Right lobe of liver (tissue), 6 donors: ENCODE measurements around the gene GLOD5. TPM values are rescaled to one million over a fixed set of nuclear protein-coding genes. Genes with fewer than 3 reads are reported as not detected.

ENCODE experiments used
- ATAC-seq, 4 donors: fragments of 200-7000 bp; cut with Tn5 transposase; one replicate each; pipeline ENCODE4 v1.9.1; 2020; ENCODE audit warnings: mild to moderate bottlenecking in 4 of 4, moderate library complexity in 4 of 4
- DNase-seq, 3 donors: peaks; one replicate each; pipeline ENCODE4 v3.0.0-alpha.2; 2020
- H3K27ac ChIP-seq, 3 donors: fragments of 200-600 bp; one replicate each; pipeline ENCODE4 v1.8.0; 2022
- H3K27me3 ChIP-seq, 2 donors: fragments of 200-600 bp; one replicate each; pipeline ENCODE4 v1.8.0; 2022
- H3K36me3 ChIP-seq, 4 donors: fragments of 200-600 bp; sonication (generic) in 1 of 4; one replicate each; pipeline versions ENCODE4 v1.5.1 to v1.8.0; 2017 to 2022; ENCODE audit warnings: control low read depth in 1 of 4
- H3K4me1 ChIP-seq, 4 donors: fragments of 200-600 bp; sonication (generic) in 1 of 4; one replicate each; pipeline versions ENCODE4 v1.5.1 to v1.8.0; 2017 to 2022; ENCODE audit warnings: control low read depth in 1 of 4
- H3K4me3 ChIP-seq, 3 donors: fragments of 200-600 bp; one replicate each; pipeline ENCODE4 v1.8.0; 2022
- H3K9me3 ChIP-seq, 4 donors: fragments of 200-600 bp; sonication (generic) in 1 of 4; one replicate each; pipeline versions ENCODE4 v1.5.1 to v1.8.0; 2017 to 2022; ENCODE audit warnings: control low read depth in 1 of 4
- POLR2A ChIP-seq: fragments of 450-650 bp; IDR thresholded peaks from one replicate; pipeline ENCODE4 v1.6.1; 2017; ENCODE audit warnings: antibody characterized with exemption, mild to moderate bottlenecking
- WGBS: methylation state at CpG from one replicate; pipeline ENCODE4 v1.1.6; 2018; ENCODE audit warnings: low coverage, low lambda C conversion rate; ENCODE audit not compliant: insufficient coverage; ENCODE audit errors: missing lambda C conversion rate; 5-methylcytosine and 5-hydroxymethylcytosine counted together
- intact Hi-C, 2 donors: fragments of 100-400 bp; cut with DNase I; formaldehyde crosslinking; loops; one replicate each; pipeline versions ENCODE4 v1.11.2 to v1.14.1; 2022
- total RNA-seq, 6 experiments: library from RNA; depleted of rRNA in 2 of 6; stranded (reverse); fragments of >200 nt in 2 of 6; fragmentation: NEBNext Ultra II Directional in 3 of 6; extraction: Animal tissue kit (Norgen Biotek cat#: 25700) in 3 of 6; gene quantifications; one replicate each; pipeline versions ENCODE4 v1.1.0 to v1.2.4, GENCODE V29; 2016 to 2023
- TF ChIP-seq, protein P1 (sequence below), 4 donors: fragments of 200-600 bp in 3 of 4; fragments of 450-650 bp in 1 of 4; IDR thresholded peaks; one replicate each; pipeline versions ENCODE4 v1.5.1 to v1.8.0; 2016 to 2022; ENCODE audit warnings: antibody characterized with exemption in 4 of 4, mild to moderate bottlenecking in 2 of 4
- donor health status: DM: no; HTN: yes; CAD: no.
- donor health status: DM: no; HTN: no; CAD: no.
- donor health status: DM: no; HTN: no; CAD: no.
- donor health status: DM: no; HTN: yes; CAD: no.
- donor health status: DM: no; HTN: yes; CAD: no.

Gene GLOD5
- total RNA-seq, 6 experiments from 2014 or later: 0.98 to 4.1 (median 2.9) TPM

DNA sequence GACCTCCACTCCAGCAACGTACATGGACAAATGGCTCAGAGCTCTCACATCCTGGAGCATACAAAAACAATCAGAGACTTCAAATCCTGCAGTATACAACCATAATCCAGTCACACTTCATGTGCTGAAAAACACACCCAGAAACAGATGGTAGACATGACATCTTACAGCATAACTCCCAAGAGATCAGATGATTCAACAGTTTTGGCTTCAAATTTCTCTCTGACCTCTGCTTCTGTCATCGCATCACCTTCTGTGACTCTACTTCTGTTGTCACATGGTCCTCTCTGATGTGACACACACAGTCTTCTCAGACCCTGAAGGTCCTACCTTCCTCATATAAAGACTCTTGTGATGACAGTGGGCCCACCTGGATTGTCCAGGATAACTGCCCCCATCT is 46.5 kb upstream of the GLOD5 start:
- WGBS: 60% methylated on average over 1 of the region's 2 CpGs

DNA sequence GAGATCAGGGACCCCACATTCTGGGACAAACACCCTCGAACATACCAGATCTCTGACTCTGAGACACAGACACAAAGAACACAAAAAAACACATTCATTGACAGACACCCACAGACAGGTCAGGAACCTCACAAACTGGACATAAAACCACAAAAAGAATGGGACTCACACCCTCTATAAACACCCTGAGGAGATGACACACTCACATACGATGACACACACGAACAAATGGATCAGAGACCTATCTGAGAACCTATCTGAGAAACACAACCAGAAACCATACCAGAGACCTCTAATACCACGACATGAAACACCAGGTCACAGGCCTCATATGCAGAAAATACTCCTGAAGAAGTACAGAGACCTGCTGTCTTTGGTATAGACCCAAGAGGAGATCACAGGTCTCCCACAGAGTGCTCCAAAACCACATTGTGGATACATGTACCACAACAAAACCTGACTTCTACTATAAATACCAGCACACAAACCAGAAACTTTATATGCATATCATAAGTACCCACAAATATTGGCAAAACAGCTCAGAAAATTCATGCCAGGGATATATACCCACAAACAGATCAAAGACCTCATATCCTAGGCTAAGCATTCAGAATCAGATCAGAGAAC is 45.6 kb upstream of the GLOD5 start:
- no peak overlapping the region for H3K27ac ChIP-seq
- DNase-seq: no peak
- no peaks in the 10 kb centered on the region for H3K36me3 ChIP-seq
- no peak overlapping the region for H3K4me3 ChIP-seq
- TF ChIP-seq, protein P1, sequence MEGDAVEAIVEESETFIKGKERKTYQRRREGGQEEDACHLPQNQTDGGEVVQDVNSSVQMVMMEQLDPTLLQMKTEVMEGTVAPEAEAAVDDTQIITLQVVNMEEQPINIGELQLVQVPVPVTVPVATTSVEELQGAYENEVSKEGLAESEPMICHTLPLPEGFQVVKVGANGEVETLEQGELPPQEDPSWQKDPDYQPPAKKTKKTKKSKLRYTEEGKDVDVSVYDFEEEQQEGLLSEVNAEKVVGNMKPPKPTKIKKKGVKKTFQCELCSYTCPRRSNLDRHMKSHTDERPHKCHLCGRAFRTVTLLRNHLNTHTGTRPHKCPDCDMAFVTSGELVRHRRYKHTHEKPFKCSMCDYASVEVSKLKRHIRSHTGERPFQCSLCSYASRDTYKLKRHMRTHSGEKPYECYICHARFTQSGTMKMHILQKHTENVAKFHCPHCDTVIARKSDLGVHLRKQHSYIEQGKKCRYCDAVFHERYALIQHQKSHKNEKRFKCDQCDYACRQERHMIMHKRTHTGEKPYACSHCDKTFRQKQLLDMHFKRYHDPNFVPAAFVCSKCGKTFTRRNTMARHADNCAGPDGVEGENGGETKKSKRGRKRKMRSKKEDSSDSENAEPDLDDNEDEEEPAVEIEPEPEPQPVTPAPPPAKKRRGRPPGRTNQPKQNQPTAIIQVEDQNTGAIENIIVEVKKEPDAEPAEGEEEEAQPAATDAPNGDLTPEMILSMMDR (IDR thresholded peaks at IDR 0.05): no peak
- no peak for TF ChIP-seq POLR2A
- intact Hi-C loops: no loop called here
- no peak for ATAC-seq
- whole genome bisulfite sequencing: 63% methylated on average over 4 of the region's 4 CpGs
- peaks cover 0 to 14% (median 0%) of the 10 kb centered on the region in 4 donors for H3K4me1 ChIP-seq
- H3K9me3 ChIP-seq: no peaks in the 10 kb centered on the region
- no peaks in the 10 kb centered on the region for H3K27me3 ChIP-seq

More for the DNA sequence above, 46.5 kb upstream of the GLOD5 start:
- Histone ChIP-seq H3K27ac (peak overlapping the region in 1 of 3 donors; percentile 94), H3K4me1 (peaks cover 0 to 14% (median 0%) of the 10 kb centered on the region in 4 donors), H3K9me3 (no peaks in the 10 kb centered on the region), H3K27me3 (no peaks in the 10 kb centered on the region), H3K36me3 (no peaks in the 10 kb centered on the region), H3K4me3 (no peak overlapping the region)
- no peak for DNase-seq
- intact Hi-C loops: no loop called here
- ATAC-seq: no peak
- TF ChIP-seq, protein P1 (IDR thresholded peaks at IDR 0.05): no peak
- TF ChIP-seq POLR2A: no peak

DNA sequence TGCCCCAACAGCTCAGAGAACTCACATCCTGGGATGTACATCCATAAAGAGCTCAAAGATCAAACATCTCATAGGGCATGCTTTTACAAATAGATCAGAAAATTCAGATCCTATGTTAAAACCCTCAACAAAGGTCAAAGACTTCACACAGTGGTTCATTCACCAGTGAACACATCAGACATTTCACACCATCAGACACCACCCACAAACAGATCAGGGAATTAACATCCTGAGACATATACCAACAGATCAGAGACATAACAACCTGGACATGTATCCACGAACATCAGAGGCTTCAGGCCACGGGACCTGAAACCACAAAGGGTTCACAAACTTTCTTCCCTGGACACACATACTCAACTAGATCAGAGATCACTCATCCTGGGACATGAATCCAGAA is 41.6 kb upstream of the GLOD5 start:
- TF ChIP-seq, protein P1 (IDR thresholded peaks at IDR 0.05): no peak
- TF ChIP-seq POLR2A: no peak
- no peak overlapping the region for H3K27ac ChIP-seq
- WGBS: 78% methylated on average over 2 of the region's 2 CpGs

DNA sequence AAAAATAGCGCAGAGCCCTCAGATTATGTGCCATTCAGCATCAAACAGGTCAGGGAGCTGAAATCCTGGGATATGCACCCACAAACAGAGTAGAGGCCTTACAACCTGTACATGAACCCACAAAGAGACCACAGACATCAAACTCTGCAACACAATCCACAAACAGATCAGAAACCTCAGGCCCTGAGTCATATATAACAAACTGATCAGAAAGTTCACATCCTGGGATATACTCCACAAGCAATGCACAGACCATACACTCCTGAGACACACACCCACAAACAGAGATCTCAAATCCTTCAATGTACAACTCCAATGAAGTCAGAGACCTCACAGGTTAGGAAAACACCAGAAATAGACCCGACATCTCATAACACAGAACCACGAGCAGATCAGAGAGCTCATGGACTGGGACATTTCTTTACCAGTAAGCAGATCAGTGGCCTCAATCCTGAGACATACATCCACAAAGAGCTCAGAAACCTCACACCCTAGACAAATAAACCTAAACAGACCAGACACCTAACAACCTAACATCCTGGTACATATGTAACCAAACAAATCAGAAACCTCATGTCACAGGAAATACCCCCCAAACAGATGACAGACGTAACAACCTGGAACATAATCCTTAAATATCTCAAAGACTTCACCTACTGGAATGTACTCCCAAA is 40.8 kb upstream of the GLOD5 start:
- no peak overlapping the region for H3K27ac ChIP-seq
- TF ChIP-seq, protein P1 (IDR thresholded peaks at IDR 0.05): no peak
- TF ChIP-seq POLR2A: no peak
- DNase-seq (no peak), ATAC-seq (no peak)
- H3K9me3 ChIP-seq: no peaks in the 10 kb centered on the region
- H3K36me3 ChIP-seq: no peaks in the 10 kb centered on the region
- WGBS: 25% methylated on average over 4 of the region's 4 CpGs
- intact Hi-C loops: no loop called here
- no peak overlapping the region for H3K4me3 ChIP-seq
- H3K4me1 ChIP-seq: no peaks in the 10 kb centered on the region
- H3K27me3 ChIP-seq: no peaks in the 10 kb centered on the region

More for the DNA sequence above, 41.6 kb upstream of the GLOD5 start:
- Histone ChIP-seq H3K9me3 (no peaks in the 10 kb centered on the region), H3K36me3 (no peaks in the 10 kb centered on the region), H3K27me3 (no peaks in the 10 kb centered on the region), H3K4me1 (no peaks in the 10 kb centered on the region), H3K4me3 (no peak overlapping the region)
- DNase-seq: no peak
- intact Hi-C loops: no loop called here
- no peak for ATAC-seq
